Astrocyte of the spinal cord (primary cell): ENCODE results near the gene GRK5.

Experiments
- DNase-seq: peaks from one replicate; pipeline ENCODE4 v3.0.0; 2011; ENCODE audit warnings: low read depth, low spot score
- H3K4me3 ChIP-seq: 2 replicates; pipeline ENCODE4 v1.5.1; 2011; ENCODE audit warnings: low read depth, mild to moderate bottlenecking, low read length, moderate library complexity
- CTCF ChIP-seq: IDR thresholded peaks from 2 replicates; pipeline ENCODE4 v1.5.1; 2012; ENCODE audit warnings: low read depth, mild to moderate bottlenecking, low read length, inconsistent platforms
- in situ Hi-C: cut with HindIII; loops from 2 replicates; pipeline ENCODE4 v1.10.0; 2017; ENCODE audit warnings: low sequenced_read_pairs

GRK5 gene

GRCh38 chr10:119441921-119442757 is 234.8 kb downstream of the GRK5 start:
- no peak overlapping the region for H3K4me3 ChIP-seq
- no peak for TF ChIP-seq CTCF
- DNase-seq = no peak
- in situ Hi-C loops = no loop called here

GRCh38 chr10:119442758-119443060 is 235.3 kb downstream of the GRK5 start:
- in situ Hi-C loops = no loop called here
- DNase-seq = no peak
- H3K4me3 ChIP-seq = no peak overlapping the region
- TF ChIP-seq CTCF = no peak

- in situ Hi-C loops = no loop called here
- no peak for TF ChIP-seq CTCF
- H3K4me3 ChIP-seq = no peak overlapping the region
- DNase-seq = no peak
These were observed 236.1 kb downstream of the GRK5 start for GRCh38 chr10:119443441-119443840.

GRCh38 chr10:119443970-119444660 is 236.7 kb downstream of the GRK5 start:
- no peak overlapping the region for H3K4me3 ChIP-seq
- no peak for DNase-seq
- TF ChIP-seq CTCF = no peak
- in situ Hi-C loops = no loop called here

GRCh38 chr10:119444866-119445265 is 237.5 kb downstream of the GRK5 start:
- no peak overlapping the region for H3K4me3 ChIP-seq
- no peak for TF ChIP-seq CTCF
- in situ Hi-C loops = no loop called here
- DNase-seq = no peak

- DNase-seq = peak; percentile 68
- TF ChIP-seq CTCF = peak; percentile 98
- H3K4me3 ChIP-seq = no peak overlapping the region
- in situ Hi-C loops = no loop called here
These were observed 238.1 kb downstream of the GRK5 start for GRCh38 chr10:119445311-119445934.
